SK-N-SH (cell line): ENCODE data around the gene ARPC3. TPM values are rescaled to one million over a fixed set of nuclear protein-coding genes. Genes with fewer than 3 reads are reported as not detected.

Experiments
- CTCF ChIA-PET: fragments of 300-600, 350-600 bp; formaldehyde crosslinking; extraction: SDS; loops from one replicate; lab custom pipeline; 2021; lab: Yijun Ruan, JAX
- POLR2A ChIA-PET: fragments of 350-600 bp; sonication (Branson Sonifier 250); formaldehyde crosslinking; extraction: SDS; loops from one replicate; lab custom pipeline; 2020; ENCODE audit warnings: antibody characterized with exemption, inconsistent platforms; lab: Yijun Ruan, JAX
- DNase-seq: peaks from one replicate; pipeline ENCODE4 v3.0.0; 2012
- H2AFZ ChIP-seq: fragments of 200-600 bp; sonication (generic); 2 replicates; pipeline ENCODE4 v1.8.1; 2016; ENCODE audit warnings: antibody characterized with exemption, mild to moderate bottlenecking, low read depth
- H3F3A ChIP-seq: fragments of 200-600 bp; sonication (generic); replicated peaks from 2 replicates; pipeline ENCODE3; 2016; ENCODE audit warnings: antibody characterized with exemption, mild to moderate bottlenecking; ENCODE audit not compliant: insufficient read depth
- H3K27ac ChIP-seq, 2 experiments: fragments of 200-500 bp in 1 of 2; fragments of 200-600 bp in 1 of 2; sonication (Bioruptor generic) in 1 of 2; sonication (generic), shearing (Covaris generic) in 1 of 2; 2 replicates each; pipeline versions ENCODE4 v1.5.1 to v1.6.1; 2014 to 2016; ENCODE audit warnings: low read depth in 2 of 2, inconsistent platforms in 1 of 2, low read length in 1 of 2, mild to moderate bottlenecking in 1 of 2, mixed read lengths in 1 of 2
- H3K27me3 ChIP-seq: fragments of 200-600 bp; sonication (generic), shearing (Covaris generic); 2 replicates; pipeline ENCODE4 v1.6.1; 2016; ENCODE audit warnings: mixed run types; ENCODE audit not compliant: insufficient read depth
- H3K36me3 ChIP-seq, 2 experiments: fragments of 200-500 bp in 1 of 2; fragments of 200-600 bp in 1 of 2; sonication (Bioruptor generic) in 1 of 2; sonication (generic) in 1 of 2; replicated peaks in 1 of 2; 2 replicates each; pipeline versions ENCODE3 to v1.5.1; 2014 to 2016; ENCODE audit warnings: low read length in 1 of 2, mild to moderate bottlenecking in 1 of 2; ENCODE audit not compliant: insufficient read depth in 2 of 2, control insufficient read depth in 1 of 2
- H3K4me1 ChIP-seq, 2 experiments: fragments of 200-500 bp in 1 of 2; fragments of 200-600 bp in 1 of 2; sonication (Bioruptor generic) in 1 of 2; sonication (generic), shearing (Covaris generic) in 1 of 2; 2 replicates each; pipeline versions ENCODE4 v1.5.1 to v1.6.1; 2014 to 2016; ENCODE audit warnings: low read depth in 1 of 2, low read length in 1 of 2, mixed run types in 1 of 2; ENCODE audit not compliant: insufficient read depth in 2 of 2, control insufficient read depth in 1 of 2
- H3K4me2 ChIP-seq: fragments of 200-600 bp; sonication (generic), shearing (Covaris generic); 2 replicates; pipeline ENCODE4 v1.6.1; 2017; ENCODE audit warnings: mixed run types
- H3K4me3 ChIP-seq, 2 experiments: fragments of 200-500 bp in 1 of 2; fragments of 200-600 bp in 1 of 2; sonication (Bioruptor generic) in 1 of 2; sonication (generic), shearing (Covaris generic) in 1 of 2; 2 replicates each; pipeline versions ENCODE4 v1.5.1 to v1.8.1; 2014 to 2016; ENCODE audit warnings: low read depth in 2 of 2, inconsistent platforms in 1 of 2, low read length in 1 of 2, mild to moderate bottlenecking in 1 of 2, mixed read lengths in 1 of 2, moderate library complexity in 1 of 2
- H3K79me2 ChIP-seq: fragments of 200-600 bp; sonication (generic); 2 replicates; pipeline ENCODE4 v1.8.1; 2017; ENCODE audit warnings: mild to moderate bottlenecking; ENCODE audit not compliant: insufficient read depth
- H3K9ac ChIP-seq: fragments of 200-600 bp; sonication (generic); 2 replicates; pipeline ENCODE4 v1.6.1; 2017; ENCODE audit warnings: mixed run types
- H3K9me2 ChIP-seq: fragments of 200-600 bp; sonication (generic); 2 replicates; pipeline ENCODE4 v1.6.1; 2017; ENCODE audit warnings: mixed run types
- H3K9me3 ChIP-seq: fragments of 200-600 bp; sonication (generic); 2 replicates; pipeline ENCODE4 v1.6.1; 2017; ENCODE audit warnings: mixed run types, mild to moderate bottlenecking, moderate library complexity
- H4K20me1 ChIP-seq: fragments of 200-600 bp; sonication (generic); 2 replicates; pipeline ENCODE4 v1.6.1; 2017; ENCODE audit warnings: mild to moderate bottlenecking, mixed run types; ENCODE audit not compliant: insufficient read depth
- CHD2 ChIP-seq: fragments of 150-350 bp; IDR thresholded peaks from 2 replicates; pipeline ENCODE4 v1.6.1; 2018; ENCODE audit warnings: low read length; ENCODE audit not compliant: partially characterized antibody
- EP300 ChIP-seq, 2 experiments: IDR thresholded peaks; 2 replicates each; pipeline versions ENCODE4 v1.4.0 to v1.6.1; 2012; ENCODE audit warnings: borderline replicate concordance in 1 of 2, low read depth in 1 of 2, low read length in 1 of 2
- FOXM1 ChIP-seq: IDR thresholded peaks from 2 replicates; pipeline ENCODE4 v1.4.0; 2012; ENCODE audit warnings: low read depth, mild to moderate bottlenecking
- JUND ChIP-seq: IDR thresholded peaks from 2 replicates; pipeline ENCODE4 v1.4.0; 2012
- MEF2A ChIP-seq: IDR thresholded peaks from 2 replicates; pipeline ENCODE4 v1.4.0; 2012; ENCODE audit warnings: low read depth, borderline replicate concordance
- NFIC ChIP-seq: IDR thresholded peaks from 2 replicates; pipeline ENCODE4 v1.4.0; 2012; ENCODE audit warnings: borderline replicate concordance
- NRF1 ChIP-seq: IDR thresholded peaks from 2 replicates; pipeline ENCODE4 v1.6.1; 2012; ENCODE audit warnings: low read depth, mild to moderate bottlenecking, low read length
- PBX3 ChIP-seq: IDR thresholded peaks from 2 replicates; pipeline ENCODE4; 2012
- RCOR1 ChIP-seq: fragments of 150-350 bp; IDR thresholded peaks from 2 replicates; pipeline ENCODE4 v1.6.1; 2017; ENCODE audit warnings: antibody characterized with exemption, low read length
- SMC3 ChIP-seq: IDR thresholded peaks from 2 replicates; pipeline ENCODE4 v1.6.1; 2012; ENCODE audit warnings: low read depth, low read length, improper control_type of control experiment
- TCF12 ChIP-seq: IDR thresholded peaks from 2 replicates; pipeline ENCODE4 v1.4.0; 2012
- YY1 ChIP-seq: IDR thresholded peaks from 2 replicates; pipeline ENCODE4 v1.4.0; 2012; ENCODE audit warnings: low read depth, mild to moderate bottlenecking
- ZBTB33 ChIP-seq: IDR thresholded peaks from 2 replicates; pipeline ENCODE4 v1.4.0; 2012; ENCODE audit warnings: low read depth, borderline replicate concordance
- WGBS: methylation state at CpG from one replicate; pipeline ENCODE4 v1.1.6; 2017; ENCODE audit warnings: low lambda C conversion rate; 5-methylcytosine and 5-hydroxymethylcytosine counted together
- polyA plus RNA-seq, 3 experiments: library from polyadenylated mRNA; depleted of rRNA; stranded (reverse); fragments of >200 nt; gene quantifications; 2 replicates each; pipeline ENCODE4 v1.2.3, GENCODE V29; 2012
- TF ChIP-seq, protein P1 (sequence below): IDR thresholded peaks from 2 replicates; pipeline ENCODE4 v1.4.0; 2012; ENCODE audit warnings: low read depth
- TF ChIP-seq, protein P2 (sequence below): IDR thresholded peaks from 2 replicates; pipeline ENCODE4 v1.6.1; 2012; ENCODE audit warnings: mild to moderate bottlenecking, low read depth, low read length, moderate library complexity
- TF ChIP-seq, protein P3 (sequence below): fragments of 200-600 bp; sonication (generic); IDR thresholded peaks from 2 replicates; pipeline ENCODE4 v1.6.1; 2017; ENCODE audit warnings: antibody characterized with exemption, mild to moderate bottlenecking, moderate library complexity
- TF ChIP-seq, protein P4 (sequence below): IDR thresholded peaks from 2 replicates; pipeline ENCODE4 v1.4.0; 2012; ENCODE audit warnings: low read depth, borderline replicate concordance

ARPC3 gene
- polyA plus RNA-seq, 1 of the 3 experiments (the other 2 are of a cell fraction), result 50.5 TPM

DNA sequence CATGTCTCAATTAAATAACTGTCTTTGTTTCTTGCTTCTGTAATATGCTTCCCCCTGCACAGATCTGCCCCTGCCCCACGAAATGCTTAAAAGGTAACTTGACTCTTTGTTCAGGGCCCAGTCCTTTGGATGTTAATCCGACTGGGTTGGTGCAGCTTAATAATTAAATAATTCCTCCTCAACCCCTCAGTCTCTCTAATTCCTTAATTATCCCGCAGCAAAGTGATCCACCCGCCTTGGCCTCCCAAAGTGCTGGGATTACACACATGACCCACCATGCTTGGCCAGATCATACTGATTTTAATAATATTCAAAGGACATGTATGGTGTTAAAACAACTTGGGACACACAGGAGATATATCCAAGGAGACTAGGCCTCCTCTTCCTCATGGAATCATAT is 28.4 kb downstream of the ARPC3 start:
- TF ChIP-seq MEF2A (no peak), SMC3 (no peak)
- POLR2A ChIA-PET, result interaction anchor here (1.5 kb wide), 1 partner anchor 28 kb away, joined by 6 read pairs; the partner anchor contains the start of gene ARPC3
- Histone ChIP-seq H3K27me3 (no peaks in the 10 kb centered on the region), H3K4me3 (no peak overlapping the region), H3K4me1 (no peaks in the 10 kb centered on the region; a peak in 1 of 4 replicates), H3K36me3 (no peaks in the 10 kb centered on the region), H3K27ac (no peak overlapping the region), H3K9ac (no peak overlapping the region), H3K9me2 (no peaks in the 10 kb centered on the region), H4K20me1 (no peaks in the 10 kb centered on the region), H2AFZ (no peak overlapping the region; the same call in 1 of the 2 replicates), H3K79me2 (no peaks in the 10 kb centered on the region), H3K4me2 (no peak overlapping the region), H3K9me3 (no peaks in the 10 kb centered on the region), H3F3A (peaks cover 4% of the 10 kb centered on the region)
- DNase-seq, result no peak
- CTCF ChIA-PET, result interaction anchor here (3.3 kb wide), 1 partner anchor 10 kb away, joined by 27 read pairs; no protein-coding TSS in a partner anchor
- 66% methylated on average over 4 of the region's 4 CpGs for WGBS

GRCh38 chr12:110421159-110421661 is 28.9 kb downstream of the ARPC3 start:
- peaks cover 4% of the 10 kb centered on the region for H3F3A ChIP-seq
- H3K4me3 ChIP-seq, result no peak overlapping the region
- no peaks in the 10 kb centered on the region for H3K79me2 ChIP-seq
- no peaks in the 10 kb centered on the region for H3K9me2 ChIP-seq
- H3K4me2 ChIP-seq, result no peak overlapping the region
- no peaks in the 10 kb centered on the region for H3K27me3 ChIP-seq
- DNase-seq, result no peak
- H3K27ac ChIP-seq, result no peak overlapping the region
- H4K20me1 ChIP-seq, result no peaks in the 10 kb centered on the region
- no peaks in the 10 kb centered on the region for H3K36me3 ChIP-seq
- CTCF ChIA-PET, result interaction anchor here (3.3 kb wide), 1 partner anchor 10 kb away, joined by 27 read pairs; no protein-coding TSS in a partner anchor
- TF ChIP-seq FOXM1 (no peak), RCOR1 (no peak), PBX3 (no peak), JUND (no peak), YY1 (no peak), EP300 (IDR thresholded peaks at IDR 0.05; ENCODE audit: borderline replicate concordance in 1 of 2, low read depth in 1 of 2, low read length in 1 of 2) (no peak), CHD2 (no peak), ZBTB33 (no peak), TCF12 (no peak), NRF1 (no peak), NFIC (no peak)
- TF ChIP-seq, protein P1, sequence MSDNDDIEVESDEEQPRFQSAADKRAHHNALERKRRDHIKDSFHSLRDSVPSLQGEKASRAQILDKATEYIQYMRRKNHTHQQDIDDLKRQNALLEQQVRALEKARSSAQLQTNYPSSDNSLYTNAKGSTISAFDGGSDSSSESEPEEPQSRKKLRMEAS, result no peak
- TF ChIP-seq, protein P2, sequence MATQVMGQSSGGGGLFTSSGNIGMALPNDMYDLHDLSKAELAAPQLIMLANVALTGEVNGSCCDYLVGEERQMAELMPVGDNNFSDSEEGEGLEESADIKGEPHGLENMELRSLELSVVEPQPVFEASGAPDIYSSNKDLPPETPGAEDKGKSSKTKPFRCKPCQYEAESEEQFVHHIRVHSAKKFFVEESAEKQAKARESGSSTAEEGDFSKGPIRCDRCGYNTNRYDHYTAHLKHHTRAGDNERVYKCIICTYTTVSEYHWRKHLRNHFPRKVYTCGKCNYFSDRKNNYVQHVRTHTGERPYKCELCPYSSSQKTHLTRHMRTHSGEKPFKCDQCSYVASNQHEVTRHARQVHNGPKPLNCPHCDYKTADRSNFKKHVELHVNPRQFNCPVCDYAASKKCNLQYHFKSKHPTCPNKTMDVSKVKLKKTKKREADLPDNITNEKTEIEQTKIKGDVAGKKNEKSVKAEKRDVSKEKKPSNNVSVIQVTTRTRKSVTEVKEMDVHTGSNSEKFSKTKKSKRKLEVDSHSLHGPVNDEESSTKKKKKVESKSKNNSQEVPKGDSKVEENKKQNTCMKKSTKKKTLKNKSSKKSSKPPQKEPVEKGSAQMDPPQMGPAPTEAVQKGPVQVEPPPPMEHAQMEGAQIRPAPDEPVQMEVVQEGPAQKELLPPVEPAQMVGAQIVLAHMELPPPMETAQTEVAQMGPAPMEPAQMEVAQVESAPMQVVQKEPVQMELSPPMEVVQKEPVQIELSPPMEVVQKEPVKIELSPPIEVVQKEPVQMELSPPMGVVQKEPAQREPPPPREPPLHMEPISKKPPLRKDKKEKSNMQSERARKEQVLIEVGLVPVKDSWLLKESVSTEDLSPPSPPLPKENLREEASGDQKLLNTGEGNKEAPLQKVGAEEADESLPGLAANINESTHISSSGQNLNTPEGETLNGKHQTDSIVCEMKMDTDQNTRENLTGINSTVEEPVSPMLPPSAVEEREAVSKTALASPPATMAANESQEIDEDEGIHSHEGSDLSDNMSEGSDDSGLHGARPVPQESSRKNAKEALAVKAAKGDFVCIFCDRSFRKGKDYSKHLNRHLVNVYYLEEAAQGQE, result no peak
- TF ChIP-seq, protein P3, sequence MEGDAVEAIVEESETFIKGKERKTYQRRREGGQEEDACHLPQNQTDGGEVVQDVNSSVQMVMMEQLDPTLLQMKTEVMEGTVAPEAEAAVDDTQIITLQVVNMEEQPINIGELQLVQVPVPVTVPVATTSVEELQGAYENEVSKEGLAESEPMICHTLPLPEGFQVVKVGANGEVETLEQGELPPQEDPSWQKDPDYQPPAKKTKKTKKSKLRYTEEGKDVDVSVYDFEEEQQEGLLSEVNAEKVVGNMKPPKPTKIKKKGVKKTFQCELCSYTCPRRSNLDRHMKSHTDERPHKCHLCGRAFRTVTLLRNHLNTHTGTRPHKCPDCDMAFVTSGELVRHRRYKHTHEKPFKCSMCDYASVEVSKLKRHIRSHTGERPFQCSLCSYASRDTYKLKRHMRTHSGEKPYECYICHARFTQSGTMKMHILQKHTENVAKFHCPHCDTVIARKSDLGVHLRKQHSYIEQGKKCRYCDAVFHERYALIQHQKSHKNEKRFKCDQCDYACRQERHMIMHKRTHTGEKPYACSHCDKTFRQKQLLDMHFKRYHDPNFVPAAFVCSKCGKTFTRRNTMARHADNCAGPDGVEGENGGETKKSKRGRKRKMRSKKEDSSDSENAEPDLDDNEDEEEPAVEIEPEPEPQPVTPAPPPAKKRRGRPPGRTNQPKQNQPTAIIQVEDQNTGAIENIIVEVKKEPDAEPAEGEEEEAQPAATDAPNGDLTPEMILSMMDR, result no peak
- TF ChIP-seq, protein P4, sequence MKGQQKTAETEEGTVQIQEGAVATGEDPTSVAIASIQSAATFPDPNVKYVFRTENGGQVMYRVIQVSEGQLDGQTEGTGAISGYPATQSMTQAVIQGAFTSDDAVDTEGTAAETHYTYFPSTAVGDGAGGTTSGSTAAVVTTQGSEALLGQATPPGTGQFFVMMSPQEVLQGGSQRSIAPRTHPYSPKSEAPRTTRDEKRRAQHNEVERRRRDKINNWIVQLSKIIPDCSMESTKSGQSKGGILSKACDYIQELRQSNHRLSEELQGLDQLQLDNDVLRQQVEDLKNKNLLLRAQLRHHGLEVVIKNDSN, result no peak
- H3K9ac ChIP-seq, result no peak overlapping the region
- 63% methylated on average over 3 of the region's 3 CpGs for WGBS
- H3K9me3 ChIP-seq, result no peaks in the 10 kb centered on the region
- no peaks in the 10 kb centered on the region; a peak in 1 of 4 replicates for H3K4me1 ChIP-seq
- POLR2A ChIA-PET, result interaction anchor here (1.5 kb wide), 1 partner anchor 29 kb away, joined by 6 read pairs; the partner anchor contains the start of gene ARPC3
- H2AFZ ChIP-seq, result no peak overlapping the region
